Kidney glomerular epithelial cell (primary cell): Measurements from ENCODE around the gene FN3K.

ENCODE experiments used
- DNase-seq: peaks from one replicate; lab custom pipeline; 2025; lab: John Stamatoyannopoulos, UW

Gene FN3K

DNA sequence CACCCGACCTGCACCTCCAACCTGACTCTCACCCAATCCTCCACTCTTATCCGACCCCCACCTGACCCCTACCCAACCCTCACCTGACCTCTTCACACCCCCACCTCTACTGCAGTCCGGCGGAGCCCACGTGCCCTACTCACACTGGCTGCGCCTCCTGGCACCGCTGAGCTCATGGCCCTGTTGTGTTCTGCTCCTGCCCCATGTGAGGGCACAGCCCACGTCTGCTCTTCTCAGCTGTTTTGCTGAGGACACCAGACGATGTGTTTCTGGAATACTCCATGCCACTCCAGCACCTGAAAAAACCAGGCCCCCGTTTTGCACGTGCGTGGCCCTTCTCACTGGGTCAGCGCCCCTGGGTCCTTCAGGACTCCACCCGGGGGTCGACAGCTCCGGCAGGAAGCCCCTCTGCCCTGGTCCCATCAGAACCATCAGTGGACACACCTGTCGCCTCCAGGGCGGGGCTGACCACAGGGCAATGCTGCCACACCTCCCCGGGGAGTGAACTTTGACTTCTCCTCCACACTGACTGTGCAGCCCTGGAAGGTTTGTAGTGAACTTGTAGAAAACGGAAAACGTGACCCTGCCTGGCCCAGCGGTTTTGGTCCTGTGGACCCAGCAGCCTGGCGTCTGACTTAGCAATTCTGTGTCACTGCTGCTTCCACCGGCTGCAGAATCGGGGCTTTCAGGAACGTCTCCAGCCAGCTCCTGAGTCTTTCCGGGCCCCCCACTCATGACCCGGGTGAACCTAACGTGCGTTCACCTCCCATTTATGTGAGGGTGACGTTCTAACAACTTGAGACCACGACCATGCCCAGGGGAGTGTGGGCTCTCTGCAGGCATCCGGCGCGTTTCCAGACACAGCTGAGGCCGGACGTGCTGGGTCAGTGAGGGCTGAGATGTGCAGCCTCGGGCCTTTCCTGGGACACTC is 31.2 kb upstream of the FN3K start:
- no peak for DNase-seq

DNA sequence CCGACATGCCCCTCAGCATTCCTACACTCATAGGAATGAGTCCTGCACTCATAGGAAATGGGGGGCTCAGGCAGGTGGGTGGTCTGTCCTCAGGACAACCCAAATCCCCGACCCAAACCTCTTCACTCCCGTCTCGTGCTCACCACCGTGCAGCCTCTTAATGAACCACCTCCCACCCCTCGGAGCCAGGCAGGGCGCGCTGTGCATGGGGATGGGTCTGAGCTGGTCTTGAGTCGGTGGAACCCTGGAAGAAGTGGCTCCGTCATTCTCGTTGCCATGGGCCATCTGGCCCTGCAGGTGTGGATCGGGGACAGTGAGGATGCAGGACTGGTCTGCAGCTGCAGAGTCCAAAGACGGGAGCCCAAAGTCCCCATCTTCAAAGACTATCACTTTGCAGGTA is 30.5 kb upstream of the FN3K start:
- no peak for DNase-seq

DNA sequence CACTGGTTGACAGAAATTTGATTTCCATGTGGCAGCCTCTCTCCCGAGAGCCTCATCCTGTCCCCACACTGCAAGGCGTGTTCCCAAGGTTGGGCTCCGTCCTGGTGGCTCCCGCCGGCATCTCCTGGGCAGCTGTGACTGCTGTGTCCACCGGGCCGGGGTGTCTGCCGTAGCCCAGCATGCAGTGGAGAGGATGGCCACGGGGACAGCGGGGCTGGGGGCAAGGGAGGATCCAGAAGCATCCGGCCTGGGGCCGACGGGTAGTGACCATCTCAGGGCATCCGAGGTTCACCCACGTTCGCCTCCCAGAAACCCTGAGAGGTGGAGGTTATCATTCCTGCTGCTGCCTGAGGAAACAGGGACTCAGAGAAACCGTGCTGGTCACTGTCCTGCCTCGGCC is 29.7 kb upstream of the FN3K start:
- no peak for DNase-seq

DNA sequence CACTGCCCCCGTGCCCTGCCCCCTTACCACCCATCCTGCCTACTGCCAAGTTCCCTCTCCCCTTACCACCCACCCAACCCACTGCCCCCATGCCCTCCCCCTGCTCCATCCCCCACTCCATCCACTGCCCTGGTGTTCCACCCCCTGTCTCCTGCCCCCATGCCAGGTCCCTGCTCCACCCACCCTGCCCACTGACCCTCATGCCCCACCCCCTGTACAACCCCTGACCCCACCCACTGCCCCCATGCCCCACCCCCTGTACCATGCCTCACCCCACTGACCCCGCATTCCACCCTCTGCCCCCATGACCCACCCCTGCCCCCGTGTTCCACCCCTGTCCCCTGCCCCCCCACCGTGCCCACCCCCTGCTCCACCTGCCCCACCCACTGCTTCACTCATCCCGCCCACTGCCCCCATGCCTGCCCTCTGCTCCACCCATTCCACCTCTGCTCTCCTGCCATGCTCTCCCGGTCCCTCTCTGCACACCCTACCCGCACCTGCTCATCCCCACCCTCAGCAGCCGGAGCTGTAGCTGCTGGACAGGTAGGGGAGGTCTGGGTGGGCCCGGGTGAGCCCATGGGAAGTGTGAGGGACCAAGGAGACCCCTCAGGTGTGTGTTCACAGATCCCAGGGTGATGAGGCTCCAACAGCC is 26.3 kb upstream of the FN3K start:
- DNase-seq = no peak

DNA sequence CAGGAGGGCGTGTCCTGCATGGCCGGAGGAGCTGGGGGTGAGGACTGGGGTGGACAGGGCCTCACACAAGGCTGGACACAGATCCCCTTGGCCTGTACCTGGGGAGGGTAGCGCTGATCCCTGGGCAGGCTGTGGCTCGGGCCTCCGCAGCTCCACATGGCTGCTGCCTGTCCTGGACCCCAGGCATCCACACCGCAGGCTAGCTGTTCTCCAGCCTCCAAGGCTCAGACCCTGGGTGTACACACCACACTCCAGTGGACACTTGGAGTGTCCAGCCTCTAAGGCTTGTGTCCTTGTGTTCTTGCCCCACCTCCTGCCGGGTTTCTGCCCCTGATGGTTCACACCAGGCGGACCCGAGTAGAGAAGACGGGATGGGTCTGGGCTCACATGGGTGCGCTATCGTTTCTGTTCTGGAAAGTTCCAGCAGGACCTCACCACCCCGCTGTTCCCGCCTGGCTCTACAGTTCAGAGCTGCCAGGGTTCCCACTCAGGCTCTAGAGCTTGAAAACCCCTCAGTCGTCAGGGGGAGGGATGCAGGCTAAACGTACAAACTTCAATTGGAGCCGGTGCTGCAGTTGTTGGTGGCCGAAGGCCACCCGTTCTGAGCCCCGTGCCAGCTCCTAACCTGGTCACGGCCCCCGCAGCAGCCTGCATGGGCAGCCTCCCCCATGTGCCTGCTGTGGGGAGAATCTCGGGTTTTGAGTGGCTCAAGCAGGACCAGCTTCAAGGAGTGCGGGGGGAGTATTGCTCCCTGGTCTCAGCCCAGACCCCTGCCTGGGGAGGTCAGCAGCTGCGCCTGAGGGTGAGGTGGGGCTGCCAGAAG is 25.5 kb upstream of the FN3K start:
- DNase-seq = no peak

DNA sequence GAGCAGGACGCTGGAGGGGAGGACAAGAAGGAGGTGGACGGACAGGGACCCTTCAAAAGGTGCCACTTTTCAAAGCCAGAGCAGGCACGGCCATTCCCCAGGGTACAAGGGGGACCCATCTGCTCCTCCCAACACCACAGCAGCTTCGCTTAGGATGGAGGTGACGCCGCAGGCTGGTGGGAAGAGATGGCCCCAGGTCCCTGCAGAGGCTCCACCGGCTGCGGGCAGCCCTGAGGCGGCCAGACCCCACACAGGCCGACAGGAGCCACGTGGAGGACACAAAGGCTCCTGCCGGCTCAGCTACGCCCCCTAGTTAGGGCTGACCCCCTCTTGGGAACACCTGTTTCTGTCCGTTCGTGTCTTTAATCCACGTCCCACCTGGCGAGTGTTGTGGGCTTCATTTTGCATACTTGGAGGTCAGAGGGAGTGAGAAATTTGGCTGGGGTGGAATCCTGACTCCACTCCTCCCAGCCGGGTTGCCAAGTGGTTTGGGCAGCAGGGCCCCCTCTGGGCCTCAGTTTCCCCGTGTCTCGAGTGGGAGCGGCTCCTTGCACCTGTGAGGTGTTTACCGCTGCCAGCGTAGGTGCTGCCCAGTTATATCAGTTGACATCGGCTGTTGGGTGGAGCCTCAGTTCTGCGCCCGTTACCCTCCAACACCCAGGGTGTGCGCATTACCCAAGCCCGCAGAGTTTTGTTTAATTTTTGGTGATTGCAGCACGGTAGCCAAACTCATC is 24.7 kb upstream of the FN3K start:
- DNase-seq = no peak

DNA sequence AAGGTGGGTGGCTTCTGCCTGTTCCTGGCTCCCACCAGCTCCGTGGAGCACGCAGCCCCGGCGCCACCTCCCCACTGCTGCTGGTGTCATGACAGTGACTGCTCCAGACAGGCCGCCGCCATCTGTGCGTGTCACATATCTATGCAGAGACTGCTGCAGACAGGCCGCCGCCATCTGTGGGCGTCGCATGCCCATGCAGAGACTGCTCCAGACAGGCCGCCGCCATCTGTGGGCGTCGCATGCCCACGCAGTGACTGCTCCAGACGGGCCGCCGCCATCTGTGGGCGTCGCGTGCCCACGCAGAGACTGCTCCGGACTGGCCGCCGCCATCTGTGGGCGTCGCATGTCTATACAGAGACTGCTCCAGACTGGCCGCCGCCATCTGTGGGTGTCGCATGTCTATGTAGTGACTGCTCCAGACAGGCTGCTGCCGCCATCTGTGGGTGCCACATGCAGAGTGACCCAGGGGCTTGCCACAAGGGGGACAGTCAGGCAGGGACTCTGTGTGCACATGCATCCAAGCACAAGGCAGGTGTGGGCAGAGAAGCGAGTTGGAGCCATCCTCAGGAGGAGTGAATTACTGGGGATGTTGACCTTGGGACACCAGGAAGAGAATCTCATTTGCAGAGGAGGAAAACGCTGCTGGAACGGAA is 22.2 kb upstream of the FN3K start:
- DNase-seq = no peak

DNA sequence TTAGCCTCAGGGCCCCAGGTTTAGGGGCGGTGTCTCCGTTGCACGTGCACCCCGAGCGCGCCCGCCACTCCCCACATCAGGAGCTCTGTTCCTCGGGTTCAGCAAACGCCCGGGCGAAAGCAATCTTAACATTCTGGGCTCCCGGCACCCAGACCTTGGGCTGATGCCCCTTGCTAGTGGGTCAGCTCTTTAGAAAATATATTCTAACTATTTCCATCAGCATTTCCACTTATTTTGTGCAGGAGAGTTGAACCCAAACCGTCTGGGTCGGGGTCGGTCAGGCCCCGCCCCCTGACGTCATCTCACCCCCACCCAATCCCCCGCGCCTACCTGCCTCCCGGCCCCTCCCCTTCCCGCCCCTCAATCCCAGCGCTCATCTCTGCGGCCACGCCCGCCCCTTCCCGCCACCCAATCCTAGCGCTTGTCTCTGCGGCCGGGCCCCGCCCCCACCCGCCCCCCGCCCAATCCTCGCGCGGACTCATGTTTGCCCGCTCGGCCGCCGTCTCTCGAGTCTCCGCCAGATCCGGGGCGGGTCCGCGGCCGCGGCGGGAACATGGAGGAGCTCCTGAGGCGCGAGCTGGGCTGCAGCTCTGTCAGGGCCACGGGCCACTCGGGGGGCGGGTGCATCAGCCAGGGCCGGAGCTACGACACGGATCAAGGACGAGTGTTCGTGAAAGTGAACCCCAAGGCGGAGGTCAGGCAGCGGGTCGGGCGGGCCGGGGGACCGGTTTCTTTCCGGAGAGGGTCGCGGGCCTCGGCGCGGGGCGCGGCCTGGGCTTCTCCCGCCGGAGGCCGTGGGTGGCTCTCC is 19.0 kb upstream of the FN3K start, which contains the start of gene FN3KRP:
TSS of gene FN3KRP (plus strand) at position 504 of the 808 bp plus-strand sequence. CDS start at position 554, 50 bp downstream.
- peak; percentile 66 for DNase-seq

DNA sequence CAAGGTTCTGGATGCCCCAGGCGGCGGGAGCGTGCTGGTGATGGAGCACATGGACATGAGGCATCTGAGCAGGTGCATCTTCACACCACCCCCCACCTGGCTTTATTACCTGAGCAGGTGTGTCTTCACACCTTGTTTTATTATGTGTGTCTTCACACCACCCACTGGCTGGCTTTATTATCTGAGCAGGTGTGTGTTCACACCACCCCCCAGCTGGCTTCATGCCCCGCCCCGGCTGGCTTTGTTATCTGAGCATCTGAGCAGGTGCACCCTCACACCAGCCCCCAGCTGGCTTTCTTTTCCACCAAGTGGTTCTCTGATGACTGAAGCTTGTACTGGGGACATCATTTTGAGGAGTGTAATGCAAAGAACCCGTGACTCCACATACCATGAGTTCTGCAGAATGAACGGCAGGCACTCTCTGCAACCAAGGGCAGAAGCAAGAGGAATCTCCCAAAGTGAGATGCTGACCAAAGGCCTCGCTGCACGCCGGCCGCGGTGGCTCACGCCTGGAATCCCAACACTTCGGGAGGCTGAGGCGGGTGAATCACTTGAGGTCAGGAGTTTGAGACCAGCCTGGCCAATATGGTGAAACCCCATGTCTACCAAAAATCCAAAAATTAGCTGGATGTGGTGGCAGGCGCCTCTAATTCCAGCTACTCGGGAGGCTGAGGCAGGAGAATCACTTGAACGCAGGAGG is 16.3 kb upstream of the FN3K start:
- no peak for DNase-seq

DNA sequence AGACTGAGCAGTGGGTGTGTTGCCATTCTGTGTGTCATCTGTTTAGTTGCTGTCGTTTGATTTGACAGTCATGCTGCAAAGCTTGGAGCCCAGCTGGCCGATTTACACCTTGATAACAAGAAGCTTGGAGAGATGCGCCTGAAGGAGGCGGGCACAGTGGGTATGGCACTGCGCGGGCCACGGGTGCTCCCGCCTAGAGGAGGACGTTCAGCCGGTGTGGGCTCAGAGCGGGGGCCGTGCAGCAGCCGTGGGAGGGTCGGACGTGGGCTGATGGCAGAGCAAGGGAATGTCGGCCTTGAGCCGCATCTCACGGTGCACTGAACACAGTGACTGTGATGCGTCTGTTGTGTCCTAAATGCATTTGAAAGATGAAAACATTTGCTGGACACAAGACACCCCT is 15.2 kb upstream of the FN3K start:
- no peak for DNase-seq

DNA sequence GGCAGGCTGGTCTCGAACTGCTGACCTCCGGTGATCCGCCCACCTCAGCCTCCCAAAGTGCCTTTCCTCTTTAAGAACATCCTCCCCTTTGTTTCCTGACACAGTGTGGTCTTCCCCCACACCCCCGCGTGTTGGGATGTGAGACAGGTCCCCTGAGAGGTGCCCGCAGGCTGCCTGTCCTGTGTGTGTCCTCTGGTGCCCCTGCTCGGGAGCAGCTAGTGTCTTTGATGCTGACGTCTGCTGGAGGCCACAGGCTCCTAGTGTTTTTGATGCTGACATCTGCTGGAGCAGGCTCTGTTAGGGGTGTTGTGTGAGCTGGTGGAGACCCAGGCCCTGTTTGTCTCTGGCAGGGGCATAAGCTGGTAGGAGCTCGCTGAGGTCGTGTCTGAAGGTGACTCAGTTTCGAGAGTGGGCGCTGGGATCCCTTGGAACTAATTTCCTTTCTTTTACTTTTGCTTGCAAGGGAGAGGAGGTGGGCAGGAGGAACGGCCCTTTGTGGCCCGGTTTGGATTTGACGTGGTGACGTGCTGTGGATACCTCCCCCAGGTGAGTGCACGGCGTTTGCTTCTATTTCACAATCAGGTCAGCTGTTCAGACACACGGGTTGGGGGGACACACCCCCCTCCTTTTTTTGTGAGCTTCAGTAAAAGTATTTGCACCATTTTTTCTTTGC is 12.9 kb upstream of the FN3K start:
- no peak for DNase-seq

DNA sequence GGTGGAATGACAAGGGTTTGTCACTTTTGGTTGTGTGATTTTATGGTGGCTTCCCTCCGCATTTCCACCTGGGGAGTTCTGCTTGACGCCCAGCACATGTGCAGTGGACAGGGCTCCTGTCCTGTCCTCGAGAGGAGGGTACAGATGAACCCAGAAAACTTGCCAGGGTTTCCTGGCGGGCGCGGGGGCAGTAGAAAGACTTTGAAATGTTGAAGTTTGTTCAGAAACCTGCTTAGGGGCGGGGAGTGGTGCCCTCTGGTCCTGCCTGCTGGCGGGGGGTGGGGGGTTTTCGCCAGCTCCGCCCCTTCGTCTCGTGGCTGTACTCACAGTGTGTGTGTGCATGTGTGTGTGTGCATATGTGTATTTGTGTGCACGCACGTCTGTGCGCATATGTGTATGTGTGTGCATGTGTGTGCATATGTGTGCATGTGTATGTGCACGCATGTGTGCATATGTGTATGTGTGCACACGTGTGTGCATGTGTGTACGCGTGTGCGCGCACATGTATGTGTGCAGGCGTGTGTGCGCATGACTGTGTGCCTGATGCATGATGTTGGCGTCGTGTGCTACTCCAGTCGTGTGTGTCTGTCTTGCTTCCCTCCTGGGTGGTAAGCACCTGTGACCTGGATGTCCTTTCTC is 12.1 kb upstream of the FN3K start:
- no peak for DNase-seq

DNA sequence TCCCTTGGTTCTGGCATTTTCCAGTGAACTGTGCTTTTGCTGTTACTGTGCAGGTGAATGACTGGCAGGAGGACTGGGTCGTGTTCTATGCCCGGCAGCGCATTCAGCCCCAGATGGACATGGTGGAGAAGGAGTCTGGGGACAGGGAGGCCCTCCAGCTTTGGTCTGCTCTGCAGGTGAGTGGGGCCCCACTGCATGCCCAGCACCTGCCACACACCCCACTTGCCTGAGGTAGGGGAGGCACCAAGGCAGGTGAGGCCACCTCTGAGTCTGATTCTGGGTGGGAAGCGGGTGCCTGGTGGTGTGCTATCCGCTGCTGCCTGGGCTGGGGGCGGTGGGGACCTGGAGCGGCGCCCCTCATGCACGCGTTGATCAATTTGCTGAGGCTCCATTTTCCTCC is 9.0 kb upstream of the FN3K start:
- no peak for DNase-seq

DNA sequence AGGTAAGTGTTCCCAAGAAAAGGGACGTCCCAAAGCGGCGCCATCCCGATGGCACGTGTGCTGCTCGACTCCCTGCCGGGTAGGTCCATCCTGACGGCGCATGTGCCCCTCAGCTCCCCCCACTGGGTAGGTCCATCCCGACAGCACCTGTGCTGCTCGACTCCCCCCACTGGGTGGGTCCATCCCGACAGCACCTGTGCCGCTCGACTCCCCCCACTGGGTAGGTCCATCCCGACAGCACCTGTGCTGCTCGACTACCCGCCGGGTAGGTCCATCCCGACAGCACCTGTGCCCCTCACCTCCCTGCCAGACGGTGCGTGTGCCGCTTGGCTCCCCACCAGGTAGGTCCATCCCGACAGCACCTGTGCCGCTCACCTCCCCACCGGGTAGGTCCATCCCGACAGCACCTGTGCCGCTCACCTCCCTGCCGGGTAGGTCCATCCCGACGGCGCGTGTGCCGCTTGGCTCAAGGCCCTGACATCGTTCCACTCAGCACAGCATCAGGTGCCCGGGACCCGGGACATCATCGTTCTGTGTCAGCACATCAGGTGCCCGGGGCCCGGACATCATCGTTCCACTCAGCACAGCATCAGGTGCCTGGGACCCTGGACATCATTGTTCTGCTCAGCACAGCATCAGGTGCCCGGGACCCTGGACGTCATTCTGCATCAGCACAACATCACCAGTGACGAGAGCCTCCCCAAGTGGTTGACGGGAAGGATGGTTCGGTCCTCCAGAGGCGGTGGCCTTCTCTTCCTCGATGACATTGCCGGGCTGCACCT is 5.7 kb upstream of the FN3K start:
- no peak for DNase-seq

DNA sequence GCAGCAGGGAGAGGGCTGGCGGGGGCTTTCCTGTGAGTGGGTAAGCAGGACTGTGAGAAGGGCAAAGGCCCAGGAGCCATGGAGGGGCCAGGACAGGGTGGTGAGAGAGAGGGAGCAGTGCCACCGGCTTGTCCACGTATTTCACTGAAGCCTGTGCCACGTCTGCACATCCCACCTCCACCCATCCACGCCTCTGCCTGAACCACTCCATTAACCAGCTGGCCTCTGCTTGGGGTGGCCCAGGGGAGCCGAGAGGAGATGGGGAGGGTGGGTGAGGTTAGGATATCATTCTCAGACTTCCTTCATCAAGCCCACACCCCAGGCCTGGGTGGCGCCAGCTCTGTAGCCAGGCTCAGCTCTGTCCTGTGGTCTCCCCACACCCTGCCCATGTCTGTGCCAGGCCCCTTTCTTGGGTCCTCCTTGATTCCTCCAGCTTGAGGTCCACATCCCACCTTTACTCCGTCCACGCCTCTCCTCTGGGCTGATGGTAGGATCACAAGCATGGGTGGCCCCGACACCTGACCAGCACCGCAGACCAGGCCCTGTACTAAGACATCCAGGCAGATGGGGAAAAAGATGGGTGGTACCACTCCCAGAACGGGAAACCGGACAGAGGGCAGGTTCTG is 3.2 kb upstream of the FN3K start:
- no peak for DNase-seq

DNA sequence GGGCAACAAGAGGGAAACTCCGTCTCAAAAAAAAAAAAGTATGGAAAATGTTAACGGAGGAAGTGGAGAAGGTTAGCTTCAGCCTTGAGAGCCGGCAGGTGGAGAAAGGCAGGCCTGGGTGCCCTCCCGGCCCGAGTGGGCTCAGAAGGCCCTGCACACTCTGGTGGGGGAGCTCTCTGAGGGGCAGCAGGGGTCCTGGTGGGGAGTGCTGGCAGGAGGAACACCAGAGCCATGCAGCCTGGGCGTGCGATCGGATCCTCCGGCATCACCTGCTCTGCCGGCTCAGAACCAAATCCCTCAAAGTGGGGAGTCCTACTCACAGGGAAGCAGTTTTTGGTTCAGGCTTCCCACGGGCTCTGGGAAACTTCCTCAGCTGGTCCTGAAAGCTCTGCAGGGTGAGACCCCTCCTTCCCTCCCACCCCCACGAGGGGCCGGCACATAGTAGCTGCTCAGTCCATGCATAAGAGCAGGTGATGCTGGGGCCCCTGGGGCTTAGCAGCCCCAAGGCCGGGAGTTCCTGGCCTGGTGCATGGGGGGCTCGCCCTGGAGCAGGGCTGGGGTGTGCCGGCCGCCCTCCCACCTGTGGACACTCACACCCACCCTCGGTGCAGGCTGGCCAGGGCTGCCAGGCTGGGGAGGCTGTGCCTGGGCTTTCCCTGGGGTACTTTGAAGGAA is 1.2 kb downstream of the FN3K start:
- DNase-seq = no peak
